GM12878 (cell line): ENCODE measurements around the gene MTHFD1L. TPM values are rescaled to one million over a fixed set of nuclear protein-coding genes. Genes with fewer than 3 reads are reported as not detected.

Experiments
- ATAC-seq: fragments of 200-7000 bp; cut with Tn5 transposase; 3 replicates; pipeline ENCODE4 v1.9.1; 2020; ENCODE audit warnings: mild to moderate bottlenecking, moderate library complexity
- BruUV-seq: library from RNA; stranded (reverse); fragments of 400-500 nt; replicated peaks from 2 replicates; lab custom pipeline; 2021; lab: Mats Ljungman, UMichigan
- CTCF ChIA-PET: fragments of 300-600 bp; sonication (Branson Sonifier 250); formaldehyde crosslinking; extraction: SDS; loops from one replicate; lab custom pipeline; 2021; ENCODE audit warnings: inconsistent platforms; lab: Yijun Ruan, JAX
- POLR2A ChIA-PET: fragments of 350-600 bp; formaldehyde crosslinking; extraction: SDS; loops from one replicate; lab custom pipeline; 2021; ENCODE audit warnings: inconsistent platforms; lab: Charles Lee
- RAD21 ChIA-PET: fragments of 300-600 bp; sonication (Branson Sonifier 250); formaldehyde crosslinking; loops from one replicate; lab custom pipeline; 2023; ENCODE audit warnings: antibody characterized with exemption; ENCODE audit not compliant: unreplicated experiment; lab: Charles Lee
- SMC1A ChIA-PET: fragments of 300-600 bp; sonication (Branson Sonifier 250); formaldehyde crosslinking; loops from one replicate; lab custom pipeline; 2023; ENCODE audit not compliant: unreplicated experiment, uncharacterized antibody; lab: Charles Lee
- DNase-seq: peaks from one replicate; pipeline ENCODE4 v3.0.0-alpha.2; 2011; ENCODE audit warnings: low read depth, low spot score
- FAIRE-seq: peaks from 3 replicates; lab custom pipeline; 2011; peaks lifted over from hg19 to GRCh38; lab: Jason Lieb, UNC
- H2AFZ ChIP-seq: 2 replicates; pipeline ENCODE4 v1.6.0; 2011; ENCODE audit warnings: low read depth, low read length, control low read depth; ENCODE audit not compliant: control insufficient read depth
- H3K27ac ChIP-seq: 2 replicates; pipeline ENCODE4 v1.5.1; 2011; ENCODE audit warnings: control low read depth; ENCODE audit not compliant: control insufficient read depth, insufficient read depth
- H3K27me3 ChIP-seq, 2 experiments: replicated peaks in 1 of 2; 2 replicates each; pipeline versions ENCODE4 v1.6.0 to v1.6.1; 2011; ENCODE audit warnings: low read length in 1 of 2; ENCODE audit not compliant: control insufficient read depth in 2 of 2, insufficient read depth in 2 of 2
- H3K36me3 ChIP-seq, 2 experiments: 2 replicates each; pipeline ENCODE4 v1.5.1; 2011; ENCODE audit warnings: low read length in 1 of 2; ENCODE audit not compliant: control insufficient read depth in 2 of 2, insufficient read depth in 2 of 2
- H3K4me1 ChIP-seq: 2 replicates; pipeline ENCODE4 v1.6.1; 2011; ENCODE audit warnings: mild to moderate bottlenecking, low read length, moderate library complexity, mixed read lengths; ENCODE audit not compliant: control insufficient read depth, insufficient read depth
- H3K4me2 ChIP-seq: 2 replicates; pipeline ENCODE4 v1.6.0; 2011; ENCODE audit warnings: control low read depth; ENCODE audit not compliant: control insufficient read depth, insufficient read depth
- H3K4me3 ChIP-seq: fragments of 200-600 bp; sonication (generic); 2 replicates; pipeline ENCODE4 v1.5.1; 2016
- H3K79me2 ChIP-seq: 2 replicates; pipeline ENCODE4 v1.6.0; 2011; ENCODE audit warnings: low read length; ENCODE audit not compliant: control insufficient read depth, insufficient read depth
- H3K9ac ChIP-seq: 2 replicates; pipeline ENCODE4 v1.8.0; 2011; ENCODE audit warnings: low read length, control low read depth, mixed read lengths; ENCODE audit not compliant: control insufficient read depth, insufficient read depth
- H3K9me3 ChIP-seq: replicated peaks from 3 replicates; pipeline ENCODE4 v1.5.1; 2011; ENCODE audit warnings: mild to moderate bottlenecking, low read length; ENCODE audit not compliant: control insufficient read depth, insufficient read depth
- H4K20me1 ChIP-seq: 2 replicates; pipeline ENCODE4 v1.6.0; 2011; ENCODE audit not compliant: control insufficient read depth, insufficient read depth
- FOXK2 ChIP-seq: fragments of 450-650 bp; IDR thresholded peaks from 2 replicates; pipeline ENCODE4 v1.6.1; 2017; ENCODE audit warnings: mild to moderate bottlenecking, moderate library complexity
- IKZF1 ChIP-seq: fragments of 450-650 bp; conservative IDR thresholded peaks from 2 replicates; pipeline ENCODE4 v1.6.1; 2017; ENCODE audit warnings: antibody characterized with exemption, mild to moderate bottlenecking
- POLR2AphosphoS2 ChIP-seq: IDR thresholded peaks from 2 replicates; pipeline ENCODE4 v1.6.1; 2011; ENCODE audit warnings: low read depth, mild to moderate bottlenecking, low read length, improper control_type of control experiment, moderate library complexity
- STAT1 ChIP-seq: fragments of 450-650 bp; conservative IDR thresholded peaks from 2 replicates; pipeline ENCODE4 v1.6.1; 2014; ENCODE audit warnings: antibody characterized with exemption, mild to moderate bottlenecking
- YY1 ChIP-seq: IDR thresholded peaks from 2 replicates; pipeline ENCODE4 v1.6.1; 2011; ENCODE audit warnings: low read depth, mild to moderate bottlenecking, low read length
- ZBTB4 ChIP-seq: fragments of 450-650 bp; formaldehyde crosslinking; IDR thresholded peaks from 2 replicates; pipeline ENCODE4 v1.4.0; 2022; ENCODE audit warnings: mild to moderate bottlenecking, moderate library complexity
- WGBS: methylation state at CpG from one replicate; pipeline ENCODE4 v1.1.6; 2016; ENCODE audit warnings: low lambda C conversion rate; ENCODE audit not compliant: insufficient replicate concordance, insufficient coverage; ENCODE audit errors: missing lambda C conversion rate; 5-methylcytosine and 5-hydroxymethylcytosine counted together
- in situ Hi-C: fragments of 300-500 bp; cut with MboI; formaldehyde crosslinking; loops from 9 replicates; pipeline ENCODE4 v1.14.3; 2018; ENCODE audit warnings: mixed read lengths
- intact Hi-C: fragments of 100-400 bp; cut with micrococcal nuclease; formaldehyde crosslinking; loops from one replicate; pipeline ENCODE4 v1.14.2; 2022; ENCODE audit not compliant: unreplicated experiment
- polyA plus RNA-seq, 11 experiments: library from polyadenylated mRNA; depleted of rRNA in 4 of 11; unstranded in 6 of 11; stranded (reverse) in 5 of 11; fragments of >200 nt; fragmentation: Nextera tagmentation in 4 of 11; fragmentation: Illumina TruSeq in 1 of 11; extraction: Ambion mirVana in 4 of 11; extraction: Trizol in 1 of 11; gene quantifications; 1 replicate in 1 of 11; 2 replicates in 10 of 11; pipeline versions ENCODE4 v1.2.1 to v1.2.3, GENCODE V29; 2011 to 2016; ENCODE audit warnings: inconsistent platforms in 2 of 11, missing spikeins in 2 of 11, low read depth in 1 of 11
- total RNA-seq, 4 experiments: library from RNA; depleted of rRNA in 3 of 4; stranded (reverse); fragments of >200 nt in 3 of 4; fragmentation: Illumina TruSeq in 1 of 4; extraction: Trizol in 1 of 4; gene quantifications; 2 replicates each; pipeline versions ENCODE4 v1.2.1 to v1.2.3, GENCODE V29; 2013 to 2021
- TF ChIP-seq, protein P1 (sequence below): IDR thresholded peaks from 2 replicates; pipeline ENCODE4 v1.6.1; 2012; ENCODE audit warnings: low read length, inconsistent platforms
- TF ChIP-seq, protein P2 (sequence below): fragments of 450-650 bp; IDR thresholded peaks from 2 replicates; pipeline ENCODE4 v1.6.1; 2017; ENCODE audit warnings: antibody characterized with exemption, mild to moderate bottlenecking, moderate library complexity
- TF ChIP-seq, protein P3 (sequence below): IDR thresholded peaks from 2 replicates; pipeline ENCODE4 v1.6.1; 2012; ENCODE audit warnings: low read depth, low read length, improper control_type of control experiment

MTHFD1L gene
- total and polyA plus RNA-seq, 10 of the 15 experiments (the other 5 are each of a cell fraction or from before 2014, with no cell fraction given) = 11.7 to 75.5 (median 28.8) TPM

- ChIA-PET POLR2A (interaction anchor here (0.6 kb wide), 1 partner anchor 308 kb away, joined by 5 read pairs; no protein-coding TSS in a partner anchor), CTCF (interaction anchor here (0.7 to 4.8 kb wide), 10 partner anchors 11 to 322 kb away, joined by 3 to 259 read pairs (median 8); no protein-coding TSS in a partner anchor), RAD21 (interaction anchor here (1.0 to 4.8 kb wide), 3 partner anchors 8 to 323 kb away, joined by 4 to 83 read pairs (median 21); no protein-coding TSS in a partner anchor), SMC1A (interaction anchor here (1.0 to 7.3 kb wide), 3 partner anchors 10 to 311 kb away, joined by 3 to 128 read pairs (median 3); no protein-coding TSS in a partner anchor)
- H3K36me3 ChIP-seq = peaks cover 4 to 15% of the 10 kb centered on the region in 2 experiments
- ATAC-seq = no peak
- no peak for DNase-seq
- in situ Hi-C loops (loop anchor here (5.0 kb wide), 1 partner anchor 310 kb away; no protein-coding TSS in a partner anchor), intact Hi-C loops (loop anchor here (5.0 kb wide), 1 partner anchor 120 kb away; no protein-coding TSS in a partner anchor)
- no peaks in the 10 kb centered on the region for H3K27me3 ChIP-seq
- H3K27ac ChIP-seq = no peak overlapping the region
- FAIRE-seq = no peak
- H3K9me3 ChIP-seq = no peaks in the 10 kb centered on the region
- no peaks in the 10 kb centered on the region for H4K20me1 ChIP-seq
- 91% methylated on average over 7 of the region's 7 CpGs for WGBS
- no TSS peak for BruUV-seq
- H3K9ac ChIP-seq = no peak overlapping the region
- no peaks in the 10 kb centered on the region for H3K79me2 ChIP-seq
- H3K4me2 ChIP-seq = no peak overlapping the region
- no peaks in the 10 kb centered on the region for H3K4me1 ChIP-seq
- H2AFZ ChIP-seq = no peak overlapping the region
- H3K4me3 ChIP-seq = no peak overlapping the region
- TF ChIP-seq IKZF1 = no peak
- TF ChIP-seq, protein P1, sequence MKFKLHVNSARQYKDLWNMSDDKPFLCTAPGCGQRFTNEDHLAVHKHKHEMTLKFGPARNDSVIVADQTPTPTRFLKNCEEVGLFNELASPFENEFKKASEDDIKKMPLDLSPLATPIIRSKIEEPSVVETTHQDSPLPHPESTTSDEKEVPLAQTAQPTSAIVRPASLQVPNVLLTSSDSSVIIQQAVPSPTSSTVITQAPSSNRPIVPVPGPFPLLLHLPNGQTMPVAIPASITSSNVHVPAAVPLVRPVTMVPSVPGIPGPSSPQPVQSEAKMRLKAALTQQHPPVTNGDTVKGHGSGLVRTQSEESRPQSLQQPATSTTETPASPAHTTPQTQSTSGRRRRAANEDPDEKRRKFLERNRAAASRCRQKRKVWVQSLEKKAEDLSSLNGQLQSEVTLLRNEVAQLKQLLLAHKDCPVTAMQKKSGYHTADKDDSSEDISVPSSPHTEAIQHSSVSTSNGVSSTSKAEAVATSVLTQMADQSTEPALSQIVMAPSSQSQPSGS = no peak
- TF ChIP-seq, protein P2, sequence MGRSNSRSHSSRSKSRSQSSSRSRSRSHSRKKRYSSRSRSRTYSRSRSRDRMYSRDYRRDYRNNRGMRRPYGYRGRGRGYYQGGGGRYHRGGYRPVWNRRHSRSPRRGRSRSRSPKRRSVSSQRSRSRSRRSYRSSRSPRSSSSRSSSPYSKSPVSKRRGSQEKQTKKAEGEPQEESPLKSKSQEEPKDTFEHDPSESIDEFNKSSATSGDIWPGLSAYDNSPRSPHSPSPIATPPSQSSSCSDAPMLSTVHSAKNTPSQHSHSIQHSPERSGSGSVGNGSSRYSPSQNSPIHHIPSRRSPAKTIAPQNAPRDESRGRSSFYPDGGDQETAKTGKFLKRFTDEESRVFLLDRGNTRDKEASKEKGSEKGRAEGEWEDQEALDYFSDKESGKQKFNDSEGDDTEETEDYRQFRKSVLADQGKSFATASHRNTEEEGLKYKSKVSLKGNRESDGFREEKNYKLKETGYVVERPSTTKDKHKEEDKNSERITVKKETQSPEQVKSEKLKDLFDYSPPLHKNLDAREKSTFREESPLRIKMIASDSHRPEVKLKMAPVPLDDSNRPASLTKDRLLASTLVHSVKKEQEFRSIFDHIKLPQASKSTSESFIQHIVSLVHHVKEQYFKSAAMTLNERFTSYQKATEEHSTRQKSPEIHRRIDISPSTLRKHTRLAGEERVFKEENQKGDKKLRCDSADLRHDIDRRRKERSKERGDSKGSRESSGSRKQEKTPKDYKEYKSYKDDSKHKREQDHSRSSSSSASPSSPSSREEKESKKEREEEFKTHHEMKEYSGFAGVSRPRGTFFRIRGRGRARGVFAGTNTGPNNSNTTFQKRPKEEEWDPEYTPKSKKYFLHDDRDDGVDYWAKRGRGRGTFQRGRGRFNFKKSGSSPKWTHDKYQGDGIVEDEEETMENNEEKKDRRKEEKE = no peak
- no peak for TF ChIP-seq ZBTB4
- no peak for TF ChIP-seq STAT1
- TF ChIP-seq YY1 = no peak
- TF ChIP-seq, protein P3, sequence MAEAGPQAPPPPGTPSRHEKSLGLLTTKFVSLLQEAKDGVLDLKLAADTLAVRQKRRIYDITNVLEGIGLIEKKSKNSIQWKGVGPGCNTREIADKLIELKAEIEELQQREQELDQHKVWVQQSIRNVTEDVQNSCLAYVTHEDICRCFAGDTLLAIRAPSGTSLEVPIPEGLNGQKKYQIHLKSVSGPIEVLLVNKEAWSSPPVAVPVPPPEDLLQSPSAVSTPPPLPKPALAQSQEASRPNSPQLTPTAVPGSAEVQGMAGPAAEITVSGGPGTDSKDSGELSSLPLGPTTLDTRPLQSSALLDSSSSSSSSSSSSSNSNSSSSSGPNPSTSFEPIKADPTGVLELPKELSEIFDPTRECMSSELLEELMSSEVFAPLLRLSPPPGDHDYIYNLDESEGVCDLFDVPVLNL = no peak
- TF ChIP-seq POLR2AphosphoS2 = no peak
- no peak for TF ChIP-seq FOXK2
Observed at GRCh38 chr6:151012321-151013294, 147.1 kb downstream of the MTHFD1L start.
